Testis (tissue), 3 donors: ENCODE results near the gene AGPAT1. TPM values are rescaled to one million over a fixed set of nuclear protein-coding genes. Genes with fewer than 3 reads are reported as not detected.

Source experiments
- DNase-seq: peaks from one replicate; pipeline ENCODE4 v3.0.0-alpha.2; 2019
- H3K27ac ChIP-seq, 2 donors: fragments of 200-600 bp; sonication (generic); one replicate each; pipeline ENCODE4 v1.5.1; 2019
- H3K27me3 ChIP-seq: fragments of 200-600 bp; sonication (generic); one replicate; pipeline ENCODE4 v1.5.1; 2019
- H3K36me3 ChIP-seq: fragments of 200-600 bp; sonication (generic); one replicate; pipeline ENCODE4 v1.5.1; 2017; ENCODE audit warnings: low read depth; ENCODE audit errors: missing control alignments
- H3K4me1 ChIP-seq: fragments of 200-600 bp; sonication (generic); one replicate; pipeline ENCODE4 v1.5.1; 2019
- H3K4me3 ChIP-seq, 2 donors: fragments of 200-600 bp; sonication (generic); one replicate each; pipeline ENCODE4 v1.5.1; 2017 to 2019
- H3K9me3 ChIP-seq: fragments of 200-600 bp; sonication (generic); one replicate; pipeline ENCODE4 v1.5.1; 2017
- CTCF ChIP-seq, 3 experiments: fragments of 450-650 bp in 2 of 3; fragments of 200-600 bp in 1 of 3; sonication (generic) in 1 of 3; IDR thresholded peaks; one replicate each; pipeline ENCODE4 v1.5.1; 2016 to 2019; ENCODE audit warnings: antibody characterized with exemption in 3 of 3, mild to moderate bottlenecking in 2 of 3, moderate library complexity in 1 of 3
- POLR2A ChIP-seq: fragments of 450-650 bp; IDR thresholded peaks from one replicate; pipeline ENCODE4 v1.6.1; 2017; ENCODE audit warnings: antibody characterized with exemption, mild to moderate bottlenecking, moderate library complexity
- WGBS, 2 donors: methylation state at CpG; one replicate each; pipeline ENCODE4 v1.1.5; 2018; 5-methylcytosine and 5-hydroxymethylcytosine counted together
- intact Hi-C: fragments of 100-400 bp; cut with DNase I; formaldehyde crosslinking; loops from one replicate; pipeline ENCODE4 v1.15.1; 2023; ENCODE audit warnings: low total_unique reads
- polyA plus RNA-seq: library from polyadenylated mRNA; stranded (reverse); fragments of 350-450 nt; fragmentation: Illumina TruSeq; extraction: RNeasy Lipid Tissue Mini Kit (QIAGEN cat#74804); gene quantifications from one replicate; pipeline ENCODE4 v1.2.3, GENCODE V29; 2014; ENCODE audit warnings: low read depth, low replicate concordance; ENCODE audit not compliant: insufficient read depth
- total RNA-seq, 2 donors: library from RNA; depleted of rRNA; stranded (reverse); fragments of >200 nt; gene quantifications; one replicate each; pipeline ENCODE4 v1.2.3, GENCODE V29; 2016

The AGPAT1 gene
- total and polyA plus RNA-seq, 3 donors from 2014 or later: 107 to 158 (median 115) TPM

DNA sequence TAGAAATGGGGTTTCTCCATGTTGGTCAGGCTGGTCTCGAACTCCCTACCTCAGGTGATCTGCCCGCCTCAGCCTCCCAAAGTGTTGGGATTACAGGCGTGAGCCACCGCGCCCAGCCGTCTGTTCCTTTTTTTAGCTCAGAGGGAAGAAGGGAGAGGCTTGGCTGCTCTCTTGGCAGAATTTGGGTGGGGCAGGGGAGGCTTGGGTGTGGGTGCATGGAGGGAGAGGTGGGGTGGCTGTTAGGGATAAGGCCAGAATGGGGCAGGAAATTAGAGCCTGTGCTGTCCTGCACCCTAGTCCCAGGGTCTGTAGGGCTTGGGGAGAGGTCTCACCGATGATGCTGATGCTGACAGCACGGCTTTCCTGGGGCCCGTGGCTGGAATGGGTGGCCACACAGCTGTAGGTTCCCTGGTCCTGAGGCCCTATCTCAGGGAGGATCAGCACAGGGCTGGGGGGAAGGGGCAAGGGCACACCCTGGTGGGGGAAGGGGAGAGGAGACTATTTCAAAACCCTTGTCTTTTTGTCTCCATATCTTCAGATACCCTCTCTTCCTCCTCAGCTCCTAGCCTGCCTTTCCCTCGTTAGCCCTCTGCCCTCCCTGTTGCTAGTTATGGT lies 6.1 kb upstream of the AGPAT1 start:
- DNase-seq: no peak
- Histone ChIP-seq H3K36me3 (no peaks in the 10 kb centered on the region), H3K4me1 (peaks cover 26% of the 10 kb centered on the region), H3K4me3 (no peak overlapping the region), H3K27me3 (no peaks in the 10 kb centered on the region), H3K9me3 (no peaks in the 10 kb centered on the region), H3K27ac (no peak overlapping the region)
- TF ChIP-seq CTCF (IDR thresholded peaks at IDR 0.05) (no peak), POLR2A (no peak)
- intact Hi-C loops: no loop called here
- WGBS, 2 donors: 83 to 95% methylated on average over 10 of the region's 10 CpGs

- intact Hi-C loops: no loop called here
- DNase-seq: no peak
- Histone ChIP-seq H3K9me3 (no peaks in the 10 kb centered on the region), H3K4me3 (no peak overlapping the region), H3K36me3 (no peaks in the 10 kb centered on the region), H3K27ac (no peak overlapping the region), H3K27me3 (no peaks in the 10 kb centered on the region), H3K4me1 (peaks cover 31% of the 10 kb centered on the region)
- TF ChIP-seq CTCF (IDR thresholded peaks at IDR 0.05): no peak
- TF ChIP-seq POLR2A: no peak
- 85 to 86% methylated on average over 15 of the region's 15 CpGs for WGBS, 2 donors
Observed at GRCh38 chr6:32181148-32181702, 5.3 kb upstream of the AGPAT1 start.

GRCh38 chr6:32179766-32180405 lies 4.0 kb upstream of the AGPAT1 start:
- peak overlapping the region in 1 of 2 donors; percentile 99 for H3K27ac ChIP-seq
- no peaks in the 10 kb centered on the region for H3K9me3 ChIP-seq
- H3K4me3 ChIP-seq: no peak overlapping the region
- no peak for DNase-seq
- H3K4me1 ChIP-seq: peaks cover 31% of the 10 kb centered on the region
- 65 to 78% methylated on average over 10 of the region's 10 CpGs for WGBS, 2 donors
- H3K36me3 ChIP-seq: no peaks in the 10 kb centered on the region
- no peak for TF ChIP-seq CTCF (IDR thresholded peaks at IDR 0.05)
- TF ChIP-seq POLR2A: no peak
- intact Hi-C loops: no loop called here
- no peaks in the 10 kb centered on the region for H3K27me3 ChIP-seq

DNA sequence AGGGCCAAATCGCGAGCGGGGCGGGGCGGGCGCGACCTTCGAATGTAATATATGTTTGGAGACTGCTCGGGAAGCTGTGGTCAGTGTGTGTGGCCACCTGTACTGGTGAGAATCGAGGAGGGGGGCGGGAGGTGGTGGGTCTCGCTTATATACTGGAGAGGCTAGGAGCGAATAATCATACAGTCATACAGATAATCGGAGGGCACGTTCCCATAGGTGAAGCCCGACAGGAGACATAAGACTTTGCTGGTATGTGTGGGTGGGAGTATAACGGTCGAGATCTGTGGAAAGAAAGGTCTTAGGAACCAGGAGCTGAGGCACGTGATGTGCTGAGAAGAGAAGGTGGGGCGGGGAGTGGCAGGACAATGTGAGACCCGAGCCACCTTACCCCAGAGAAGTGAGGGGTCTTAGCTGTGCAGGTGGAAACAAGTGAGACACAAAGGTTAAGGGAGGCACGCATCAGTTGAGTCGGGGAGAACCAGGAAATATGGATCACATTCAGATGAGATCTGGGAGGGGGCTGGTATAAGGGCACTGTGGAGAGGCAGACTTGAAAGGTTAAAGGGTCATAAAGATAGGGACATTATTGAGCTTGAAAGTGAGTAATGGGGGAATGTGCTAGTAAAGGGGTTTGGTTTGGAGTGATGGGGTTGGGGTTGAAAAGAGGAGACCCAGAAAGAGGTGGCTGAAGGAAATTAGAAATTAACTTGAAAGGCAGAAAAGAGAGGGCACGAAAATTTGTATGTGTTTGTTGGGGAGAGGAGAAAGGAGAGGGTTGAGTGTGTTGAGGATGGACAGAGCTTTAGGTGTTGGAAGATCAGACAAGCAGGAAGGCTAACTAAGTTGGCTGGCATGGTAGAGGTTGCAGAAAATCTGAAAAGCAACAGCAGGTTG lies 2.9 kb upstream of the AGPAT1 start:
- DNase-seq: no peak
- intact Hi-C loops: no loop called here
- Histone ChIP-seq H3K9me3 (no peaks in the 10 kb centered on the region), H3K36me3 (no peaks in the 10 kb centered on the region), H3K4me3 (peak overlapping the region; percentile 53 to 82), H3K4me1 (peaks cover 35% of the 10 kb centered on the region), H3K27me3 (no peaks in the 10 kb centered on the region), H3K27ac (peak overlapping the region; percentile 94 to 99)
- TF ChIP-seq POLR2A: no peak
- TF ChIP-seq CTCF (IDR thresholded peaks at IDR 0.05): no peak
- 2 to 3% methylated on average over 24 of the region's 24 CpGs for WGBS, 2 donors
